K562 (cell line): ENCODE data around the gene MTERF2. TPM values are rescaled to one million over a fixed set of nuclear protein-coding genes. Genes with fewer than 3 reads are reported as not detected.

Experiments
- ATF2 ChIP-seq: sonication (generic); formaldehyde crosslinking; IDR thresholded peaks from 2 replicates; pipeline ENCODE4 v1.8.1; 2022; ENCODE audit warnings: missing genetic modification reagents
- CEBPZ ChIP-seq: fragments of 150-350 bp; IDR thresholded peaks from 2 replicates; pipeline ENCODE4 v1.6.1; 2014; ENCODE audit warnings: low read depth, mild to moderate bottlenecking, low read length, borderline replicate concordance
- HNRNPH1 ChIP-seq: fragments of 200-400 bp; formaldehyde crosslinking; optimal IDR thresholded peaks from 2 replicates; pipeline ENCODE3; 2017; ENCODE audit warnings: low read depth, mild to moderate bottlenecking, low read length, moderate library complexity
- KLF13 ChIP-seq: fragments of 450-650 bp; IDR thresholded peaks from 2 replicates; pipeline ENCODE4 v1.6.1; 2016; ENCODE audit warnings: missing genetic modification characterization, low read depth, mild to moderate bottlenecking, missing compliant biosample characterization, moderate library complexity, borderline replicate concordance
- SMARCC2 ChIP-seq: fragments of 450-650 bp; IDR thresholded peaks from 2 replicates; pipeline ENCODE4 v1.6.1; 2017; ENCODE audit warnings: antibody characterized with exemption, moderate library complexity, mild to moderate bottlenecking, low read depth
- SP2 ChIP-seq: IDR thresholded peaks from 2 replicates; pipeline ENCODE4 v1.6.1; 2011; ENCODE audit warnings: mild to moderate bottlenecking, low read depth, low read length, moderate library complexity; ENCODE audit not compliant: poor library complexity, severe bottlenecking; ENCODE audit errors: extremely low read depth
- SPI1 ChIP-seq: IDR thresholded peaks from 2 replicates; pipeline ENCODE4 v1.6.1; 2011; ENCODE audit warnings: low read depth, low read length, control low read depth, borderline replicate concordance
- SRF ChIP-seq, 2 experiments: fragments of 250-450, 450-650 bp in 1 of 2; sonication (Bioruptor Pico) in 1 of 2; sonication (generic) in 1 of 2; formaldehyde crosslinking; IDR thresholded peaks; 2 replicates each; pipeline versions ENCODE4 v1.5.0 to v1.5.1; 2020 to 2022; ENCODE audit warnings: mild to moderate bottlenecking in 1 of 2, missing genetic modification reagents in 1 of 2
- TCF15 ChIP-seq: fragments of 250-450 bp; sonication (Bioruptor Pico); IDR thresholded peaks from 2 replicates; pipeline ENCODE4 v1.8.0; 2022; ENCODE audit warnings: moderate library complexity, mild to moderate bottlenecking, inconsistent platforms
- ZHX1 ChIP-seq: fragments of 150-350 bp; conservative IDR thresholded peaks from 2 replicates; pipeline ENCODE4 v1.6.1; 2014; ENCODE audit warnings: low read length
- ZNF551 ChIP-seq: fragments of 250-450 bp; sonication (Bioruptor Pico); IDR thresholded peaks from 2 replicates; pipeline ENCODE4 v1.5.0; 2021; ENCODE audit warnings: mild to moderate bottlenecking, moderate library complexity
- ZNF639 ChIP-seq, 2 experiments: fragments of 200-800 bp in 1 of 2; sonication (Bioruptor generic) in 1 of 2; sonication (generic) in 1 of 2; formaldehyde crosslinking in 1 of 2; IDR thresholded peaks in 1 of 2; conservative IDR thresholded peaks in 1 of 2; 2 replicates each; pipeline versions ENCODE4 v1.5.0 to v1.6.1; 2016 to 2020; ENCODE audit warnings: missing compliant biosample characterization in 1 of 2, missing genetic modification characterization in 1 of 2, missing genetic modification reagents in 1 of 2
- ZNF77 ChIP-seq: fragments of 250-450 bp; sonication (Bioruptor Pico); IDR thresholded peaks from 2 replicates; pipeline ENCODE4 v1.5.0; 2020
- polyA plus RNA-seq, 8 experiments: library from polyadenylated mRNA; depleted of rRNA in 4 of 8; stranded (reverse) in 5 of 8; unstranded in 3 of 8; fragments of >200 nt; fragmentation: Nextera tagmentation in 2 of 8; fragmentation: Illumina TruSeq in 1 of 8; extraction: Ambion mirVana in 2 of 8; extraction: Trizol in 1 of 8; gene quantifications; 2 replicates each; pipeline versions ENCODE4 v1.2.1 to v1.2.3, GENCODE V29; 2011 to 2014; ENCODE audit warnings: inconsistent platforms in 1 of 8, missing spikeins in 1 of 8
- total RNA-seq, 7 experiments: library from RNA; depleted of rRNA in 6 of 7; stranded (reverse); fragments of >200 nt in 6 of 7; fragmentation: Illumina TruSeq in 2 of 7; extraction: Trizol in 2 of 7; gene quantifications; 2 replicates each; pipeline versions ENCODE4 v1.2.1 to v1.2.3, GENCODE V29; 2011 to 2021; ENCODE audit warnings: low replicate concordance in 1 of 7

The MTERF2 gene
- total and polyA plus RNA-seq, 9 of the 15 experiments (the other 6 are each of a cell fraction or from before 2014, with no cell fraction given), result 10.0 to 63.2 (median 33.2) TPM

- TF ChIP-seq ZHX1, result no peak
- no peak for TF ChIP-seq TCF15
- TF ChIP-seq KLF13 (tag), result no peak
- no peak for TF ChIP-seq HNRNPH1
- no peak for TF ChIP-seq SMARCC2
- no peak for TF ChIP-seq SP2
- no peak for TF ChIP-seq ATF2 (CRISPR knock-in tag)
- TF ChIP-seq SRF (CRISPR knock-in tag; IDR thresholded peaks at IDR 0.05), result no peak
- no peak for TF ChIP-seq CEBPZ
- no peak for TF ChIP-seq SPI1
- TF ChIP-seq ZNF551 (CRISPR knock-in tag), result no peak
- no peak for TF ChIP-seq ZNF77 (CRISPR knock-in tag)
- no peak for TF ChIP-seq ZNF639 (CRISPR knock-in tag; conservative IDR thresholded peaks at IDR 0.05 in 1 of 2, IDR thresholded peaks at IDR 0.05 in 1 of 2)
These were observed 45.3 kb downstream of the MTERF2 start (continued) for GRCh38 chr12:106941481-106942156.
